ENCODE data around the gene LARP1. TPM values are rescaled to one million over a fixed set of nuclear protein-coding genes. Genes with fewer than 3 reads are reported as not detected.

Gene LARP1
- total RNA-seq, 2 donors from 2014 or later, result 92.4 to 98.1 TPM

GRCh38 chr5:154861946-154862345, 106.8 kb downstream of the LARP1 start:
- H3K4me1 ChIP-seq, result peaks cover 0 to 36% of the 10 kb centered on the region in 2 donors
- H3K27me3 ChIP-seq, result no peaks in the 10 kb centered on the region
- no peaks in the 10 kb centered on the region for H3K9me3 ChIP-seq
- peaks cover 25% of the 10 kb centered on the region for H3K36me3 ChIP-seq
- no peak for TF ChIP-seq CTCF (IDR thresholded peaks at IDR 0.05)
- H3K27ac ChIP-seq, result no peak overlapping the region
- no peak for DNase-seq (ENCODE audit: low spot score)
- no peak overlapping the region for H3K4me3 ChIP-seq

DNA sequence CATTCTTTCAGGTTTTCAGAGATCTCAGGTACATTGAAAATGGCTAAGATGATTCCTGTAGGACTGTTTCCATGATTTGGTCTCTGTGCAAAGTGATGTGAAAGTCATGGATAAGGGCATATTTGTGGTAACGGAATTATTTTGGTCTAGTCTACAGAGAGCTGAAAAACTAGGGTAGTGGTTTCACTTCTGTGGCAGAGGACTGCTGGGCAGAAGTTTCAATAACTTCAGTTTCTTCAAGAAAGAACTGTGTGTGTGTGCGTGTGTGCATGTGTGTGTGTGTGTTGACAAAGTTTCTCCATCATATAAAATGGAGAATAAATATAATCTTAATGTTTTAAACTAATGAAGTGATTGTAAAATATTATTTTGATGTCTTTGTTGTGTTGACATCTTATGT, 107.6 kb downstream of the LARP1 start:
- Histone ChIP-seq H3K36me3 (peaks cover 25% of the 10 kb centered on the region), H3K27me3 (no peaks in the 10 kb centered on the region), H3K4me3 (no peak overlapping the region), H3K27ac (no peak overlapping the region), H3K9me3 (no peaks in the 10 kb centered on the region), H3K4me1 (peaks cover 0 to 34% of the 10 kb centered on the region in 2 donors)
- DNase-seq (ENCODE audit: low spot score), result no peak
- TF ChIP-seq CTCF (IDR thresholded peaks at IDR 0.05), result no peak

GRCh38 chr5:154863291-154864080, 108.3 kb downstream of the LARP1 start:
- Histone ChIP-seq H3K9me3 (no peaks in the 10 kb centered on the region), H3K27ac (no peak overlapping the region), H3K4me3 (no peak overlapping the region), H3K36me3 (peaks cover 25% of the 10 kb centered on the region), H3K4me1 (peaks cover 0 to 34% of the 10 kb centered on the region in 2 donors), H3K27me3 (no peaks in the 10 kb centered on the region)
- DNase-seq (ENCODE audit: low spot score), result no peak
- TF ChIP-seq CTCF (IDR thresholded peaks at IDR 0.05), result no peak

DNA sequence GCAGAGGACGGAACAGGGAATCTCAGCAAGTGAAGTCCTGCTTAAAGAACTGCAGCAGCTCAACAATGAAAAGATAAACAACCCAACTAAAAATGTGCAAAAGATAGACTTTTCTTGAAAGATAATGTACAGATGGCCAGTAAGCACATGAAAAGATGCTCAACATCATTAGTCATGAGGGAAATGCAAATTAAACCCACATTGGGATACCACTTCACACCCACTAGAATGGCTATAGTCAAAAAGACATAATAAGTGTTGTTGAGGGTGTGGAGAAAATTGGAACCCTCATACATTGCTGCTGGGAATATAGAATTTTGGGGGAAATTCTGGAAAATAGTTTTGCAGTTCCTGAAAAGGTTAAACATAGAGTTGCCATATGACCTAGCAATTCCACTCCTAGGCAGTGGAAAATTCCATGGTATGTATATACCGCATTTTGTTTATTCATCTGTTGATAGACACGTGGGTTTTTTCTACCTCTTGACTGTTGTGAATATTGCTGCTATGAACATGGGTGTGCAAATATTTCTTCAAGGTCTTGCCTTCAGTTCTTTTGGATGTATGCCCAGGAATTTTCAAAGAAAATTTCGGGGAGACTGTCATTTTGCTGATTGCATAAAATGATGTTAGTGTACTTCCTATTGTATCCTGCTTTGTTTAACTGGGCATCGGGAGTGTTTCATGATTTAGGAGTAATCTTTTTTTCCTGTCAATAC, 110.4 kb downstream of the LARP1 start:
- no peak for DNase-seq (ENCODE audit: low spot score)
- H3K27me3 ChIP-seq, result no peaks in the 10 kb centered on the region
- peaks cover 0 to 21% of the 10 kb centered on the region in 2 donors for H3K4me1 ChIP-seq
- no peaks in the 10 kb centered on the region for H3K9me3 ChIP-seq
- TF ChIP-seq CTCF (IDR thresholded peaks at IDR 0.05), result no peak
- H3K27ac ChIP-seq, result no peak overlapping the region
- no peak overlapping the region for H3K4me3 ChIP-seq
- peaks cover 30% of the 10 kb centered on the region for H3K36me3 ChIP-seq

DNA sequence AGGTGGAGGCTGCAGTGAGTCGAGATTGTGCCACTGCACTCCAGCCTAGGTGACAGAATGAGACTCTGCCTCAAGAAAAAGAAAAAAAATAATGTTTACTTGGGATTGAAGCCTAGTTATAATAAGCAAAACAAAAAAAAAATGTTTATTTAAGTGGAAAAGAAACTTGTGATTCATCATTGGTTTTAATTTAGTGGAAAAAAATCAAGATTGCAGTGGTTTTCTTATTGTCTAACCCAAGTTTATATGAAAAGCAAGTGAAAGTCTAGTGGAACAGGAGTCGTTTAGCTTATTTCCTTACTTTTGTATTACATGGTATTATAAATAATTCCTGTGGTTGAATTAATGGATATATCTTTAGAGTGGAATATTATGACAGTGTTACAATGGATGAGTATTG, 111.7 kb downstream of the LARP1 start:
- Histone ChIP-seq H3K36me3 (peaks cover 41% of the 10 kb centered on the region), H3K27me3 (no peaks in the 10 kb centered on the region), H3K4me1 (peaks cover 0 to 9% of the 10 kb centered on the region in 2 donors)

More for the DNA sequence above, 111.7 kb downstream of the LARP1 start:
- DNase-seq (ENCODE audit: low spot score), result no peak
- no peaks in the 10 kb centered on the region for H3K9me3 ChIP-seq
- no peak overlapping the region for H3K27ac ChIP-seq
- TF ChIP-seq CTCF (IDR thresholded peaks at IDR 0.05), result no peak
- no peak overlapping the region for H3K4me3 ChIP-seq

MicroRNA genes within 50 kb of the gene (microRNA counts, 767-probe panel; counts per million panel counts)
- microRNA hsa-miR-378h, result 0 to 31.0 counts per million in 2 donors

Small RNAs within 50 kb of the gene (microRNA-seq; reads per million reads assigned to microRNA genes)
- 0 reads per million in 2 donors for gene MIR378H (ENCODE audit: borderline number of aligned reads in 2 of 2, borderline replicate concordance in 1 of 2)

Other genes starting within 250 kb of the LARP1 start
- 10 to 100 TPM; 22.1 to 24.6 TPM for gene FAXDC2, start 95.2 kb downstream of the LARP1 start, total RNA-seq
- 10 to 100 TPM; 28.0 to 31.4 TPM for gene CNOT8, start 103.2 kb downstream of the LARP1 start, total RNA-seq
- 10 to 100 TPM; 11.3 to 11.5 TPM for gene GEMIN5, start 182.8 kb downstream of the LARP1 start, total RNA-seq
- 10 to 100 TPM; 25.4 to 30.1 TPM for gene MRPL22, start 185.7 kb downstream of the LARP1 start, total RNA-seq